GM18499 (cell line): Measurements from ENCODE around the gene RNF13.
A peak's percentile ranks its signal among the peaks of the same experiment; 100 is the strongest.
"Not testable (repeated sequence)": the region's sequence is repeated elsewhere in the genome, so short reads cannot be mapped to it uniquely, and the experiment has no call there.

Experiments used
- ATAC-seq: cut with Tn5 transposase; IDR thresholded peaks from one replicate; pipeline ENCODE4 v1.9.1; 2021; ENCODE audit warnings: moderate number of reproducible peaks; ENCODE audit not compliant: insufficient read depth, unreplicated experiment

RNF13 gene

GRCh38 chr3:149800693-149801092 lies 12.3 kb upstream of the RNF13 start:
- ATAC-seq: no peak

- no peak for ATAC-seq
These were observed 11.8 kb upstream of the RNF13 start for GRCh38 chr3:149801195-149801594.

- ATAC-seq: no peak
These were observed 11.4 kb upstream of the RNF13 start for GRCh38 chr3:149801639-149802038.

DNA sequence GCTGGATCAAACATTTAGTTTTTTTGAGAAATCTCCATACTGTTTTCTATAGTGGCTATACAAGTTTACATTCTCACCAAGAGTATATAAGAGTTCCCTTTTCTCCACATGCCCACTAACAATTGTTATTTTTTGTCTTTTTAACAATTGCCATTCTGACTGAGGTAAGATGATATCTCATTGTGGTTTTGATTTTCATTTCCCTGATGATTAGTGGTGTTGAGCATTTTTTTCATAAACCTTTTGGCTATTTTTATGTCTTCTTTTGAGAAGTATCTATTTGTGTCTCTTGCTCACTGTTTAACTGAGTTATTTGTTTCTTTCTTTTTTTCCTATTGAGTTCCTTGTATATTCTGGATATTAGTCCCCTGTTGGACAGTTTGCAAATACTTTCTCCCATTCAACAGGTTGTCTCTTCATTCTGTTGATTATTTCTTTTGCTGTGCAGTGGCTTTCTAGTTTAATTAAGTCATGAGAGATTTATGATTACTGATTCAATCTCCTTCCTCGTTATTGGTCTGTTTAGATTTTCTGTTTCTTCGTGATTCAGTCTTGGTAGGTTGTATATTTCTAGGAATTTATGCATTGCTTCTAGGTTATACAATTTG lies 6.7 kb upstream of the RNF13 start:
- no peak for ATAC-seq

GRCh38 chr3:149808209-149808829 lies 4.7 kb upstream of the RNF13 start:
- ATAC-seq: no peak

- ATAC-seq: no peak
These were observed 3.3 kb upstream of the RNF13 start for GRCh38 chr3:149809699-149810098.

DNA sequence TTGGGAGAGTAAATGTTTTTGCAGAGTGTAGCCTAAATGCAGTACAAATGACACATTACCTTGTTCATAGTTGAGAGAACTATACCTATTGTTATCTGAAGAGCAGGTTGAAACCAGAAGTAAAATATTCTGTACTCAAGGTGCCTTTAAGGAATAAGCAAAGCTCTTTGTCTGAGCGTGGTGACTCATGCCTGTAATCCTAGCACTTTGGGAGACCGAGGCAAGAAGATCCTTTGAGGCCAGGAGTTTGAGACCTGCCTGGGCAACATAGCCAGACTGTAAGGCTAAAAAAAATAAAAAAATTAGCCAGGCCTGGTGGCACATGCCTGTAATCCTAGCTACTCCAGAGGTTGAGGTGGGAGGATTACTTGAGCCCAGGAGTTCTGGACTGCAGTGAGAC lies 2.2 kb upstream of the RNF13 start:
- ATAC-seq: no peak

- no peak for ATAC-seq
These were observed 830 bp upstream of the RNF13 start for GRCh38 chr3:149812165-149812605.

GRCh38 chr3:149813367-149814281 lies 609 bp downstream of the RNF13 start:
- ATAC-seq: peak; percentile 4

GRCh38 chr3:149815321-149815720 lies 2.3 kb downstream of the RNF13 start:
- ATAC-seq: no peak

DNA sequence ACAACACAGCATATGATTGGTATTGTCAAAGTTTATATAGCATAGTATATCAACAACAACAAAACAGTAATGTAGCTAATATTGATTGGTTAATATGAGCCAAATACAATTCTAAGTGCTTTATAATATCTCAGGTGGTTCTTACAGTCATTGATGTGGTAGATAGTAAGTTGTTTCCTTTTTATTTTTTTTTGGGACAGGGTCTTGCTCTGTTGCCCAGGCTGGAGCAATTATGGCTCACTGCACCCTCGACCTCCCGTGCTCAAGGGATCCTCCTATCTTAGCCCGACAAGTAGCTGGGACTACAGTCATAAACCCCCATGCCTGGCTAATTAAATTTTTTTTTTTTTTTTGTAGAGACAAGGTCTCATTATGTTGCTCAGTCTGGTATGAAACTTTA lies 2.7 kb downstream of the RNF13 start:
- no peak for ATAC-seq

- no peak for ATAC-seq
These were observed 3.3 kb downstream of the RNF13 start for GRCh38 chr3:149816311-149816710.

DNA sequence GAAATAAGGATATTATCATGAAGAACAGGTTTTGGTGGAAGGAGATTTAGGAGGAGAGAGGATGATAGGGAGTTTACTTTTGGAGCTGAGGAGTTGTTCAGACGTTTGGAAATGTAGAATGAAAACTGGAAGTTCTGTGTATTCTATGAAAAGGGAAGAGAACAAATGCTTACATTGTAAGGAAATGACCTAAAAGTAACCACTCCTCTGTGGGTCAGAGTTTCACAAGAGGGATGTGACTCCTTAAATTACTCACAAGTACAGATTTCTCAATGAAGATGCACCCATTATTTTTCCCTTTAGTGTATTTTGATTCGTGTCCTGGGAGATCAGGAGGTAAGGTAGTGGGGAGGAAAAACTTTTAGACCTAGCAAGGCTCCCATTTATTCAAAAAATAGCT lies 4.0 kb downstream of the RNF13 start:
- ATAC-seq: no peak

- no peak for ATAC-seq
These were observed 6.4 kb downstream of the RNF13 start for GRCh38 chr3:149819432-149819831.

DNA sequence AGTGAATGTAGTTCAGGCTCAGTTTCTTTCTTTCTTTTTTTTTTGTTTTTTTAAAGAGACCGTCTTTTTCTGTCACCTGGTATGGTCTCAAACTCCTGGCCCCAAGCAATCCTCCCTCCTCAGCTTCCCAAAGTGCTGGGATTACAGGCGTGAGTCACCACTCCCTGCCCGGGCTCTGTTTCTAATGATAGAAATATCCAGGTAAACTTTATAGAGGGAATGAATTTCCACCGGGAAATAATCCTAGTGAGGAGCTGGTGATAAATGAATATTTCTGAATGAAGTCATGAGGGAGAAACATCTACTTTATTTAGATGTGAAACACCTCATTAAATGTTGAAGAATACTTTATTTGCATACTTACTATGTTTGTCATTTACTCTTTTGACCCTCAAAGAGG lies 7.2 kb downstream of the RNF13 start:
- ATAC-seq: no peak

DNA sequence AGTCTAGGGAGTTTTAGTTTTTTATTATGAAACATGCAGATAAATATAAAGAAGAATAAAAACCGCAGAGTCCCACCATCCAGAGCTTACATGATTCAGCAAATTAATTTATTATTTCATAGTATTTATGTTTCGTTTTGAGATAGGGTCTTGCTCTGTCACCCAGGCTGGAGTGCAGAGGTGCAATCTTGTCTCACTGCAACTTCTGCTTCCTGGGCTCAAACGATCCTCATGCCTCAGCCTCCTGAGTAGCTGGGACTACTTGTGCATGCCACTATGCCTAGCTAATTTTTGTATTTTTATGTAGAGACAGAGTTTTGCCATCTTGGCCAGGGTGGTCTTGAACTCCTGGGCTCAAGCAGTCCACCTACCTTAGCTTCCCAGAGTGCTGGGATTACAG lies 13.6 kb downstream of the RNF13 start:
- no peak for ATAC-seq

GRCh38 chr3:149828390-149828789 lies 15.4 kb downstream of the RNF13 start:
- ATAC-seq: no peak

DNA sequence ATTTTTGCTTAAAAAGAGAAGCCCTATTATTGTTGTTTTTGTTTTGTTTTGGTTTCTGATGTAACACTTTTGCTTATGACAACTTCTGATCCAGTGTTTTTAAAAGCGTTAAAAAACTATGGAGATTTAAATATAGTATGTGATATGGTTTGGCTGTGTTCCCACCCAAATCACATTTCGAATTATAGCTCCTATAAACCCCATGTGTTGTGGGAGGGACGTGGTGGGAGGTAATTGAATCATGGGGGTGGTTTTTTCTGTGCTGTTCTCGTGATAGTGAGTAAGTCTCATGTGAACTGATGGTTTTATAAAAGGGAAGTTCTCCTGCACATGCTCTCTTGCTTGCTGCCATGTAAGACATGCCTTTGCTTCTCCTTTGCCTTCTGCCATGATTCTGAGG lies 16.6 kb downstream of the RNF13 start:
- ATAC-seq: not testable (repeated sequence)

GRCh38 chr3:149830902-149831301 lies 17.9 kb downstream of the RNF13 start:
- no peak for ATAC-seq

DNA sequence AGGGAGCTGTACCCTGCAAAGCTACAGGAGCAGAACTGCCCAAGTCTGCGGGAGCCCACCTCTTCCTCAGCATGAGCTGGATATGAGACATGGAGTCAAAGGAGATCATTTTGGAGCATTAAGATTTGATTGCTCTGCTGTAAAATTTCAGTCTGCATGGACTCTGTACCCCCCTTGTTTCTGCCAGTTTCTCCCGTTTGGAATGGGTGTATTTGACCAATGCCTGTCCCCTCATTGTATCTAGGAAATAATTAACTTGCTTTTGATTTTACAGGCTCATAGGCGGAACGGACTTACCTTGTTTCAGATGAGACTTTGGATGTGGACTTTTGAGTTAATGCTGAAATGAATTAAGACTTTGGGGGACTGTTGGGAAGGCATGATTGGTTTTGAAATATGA lies 18.3 kb downstream of the RNF13 start:
- ATAC-seq: no peak

DNA sequence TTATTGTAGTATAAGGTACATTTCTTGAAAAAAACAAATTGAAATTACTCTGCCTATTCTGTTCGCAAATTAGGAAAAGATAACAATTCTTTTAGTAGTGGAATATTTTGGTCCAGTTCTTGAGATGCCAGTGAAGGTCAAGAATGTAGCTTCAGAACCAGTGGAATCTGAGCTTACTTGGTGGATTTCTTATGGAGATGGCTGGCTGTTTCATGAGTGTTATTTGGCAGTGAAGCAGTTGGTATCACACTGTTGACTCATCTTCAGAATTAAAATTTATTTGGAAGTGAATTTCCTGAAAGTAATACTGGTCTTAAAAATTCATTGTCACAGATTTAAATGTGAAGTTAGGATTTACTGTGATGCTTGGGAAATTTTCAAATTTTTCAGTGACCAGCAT lies 19.1 kb downstream of the RNF13 start:
- ATAC-seq: no peak
